ENCODE measurements around the gene CDKN2A. TPM values are rescaled to one million over a fixed set of nuclear protein-coding genes. Genes with fewer than 3 reads are reported as not detected.

Gene CDKN2A
- total RNA-seq, 2 donors from 2014 or later = 6.2 TPM; not detected in 1

DNA sequence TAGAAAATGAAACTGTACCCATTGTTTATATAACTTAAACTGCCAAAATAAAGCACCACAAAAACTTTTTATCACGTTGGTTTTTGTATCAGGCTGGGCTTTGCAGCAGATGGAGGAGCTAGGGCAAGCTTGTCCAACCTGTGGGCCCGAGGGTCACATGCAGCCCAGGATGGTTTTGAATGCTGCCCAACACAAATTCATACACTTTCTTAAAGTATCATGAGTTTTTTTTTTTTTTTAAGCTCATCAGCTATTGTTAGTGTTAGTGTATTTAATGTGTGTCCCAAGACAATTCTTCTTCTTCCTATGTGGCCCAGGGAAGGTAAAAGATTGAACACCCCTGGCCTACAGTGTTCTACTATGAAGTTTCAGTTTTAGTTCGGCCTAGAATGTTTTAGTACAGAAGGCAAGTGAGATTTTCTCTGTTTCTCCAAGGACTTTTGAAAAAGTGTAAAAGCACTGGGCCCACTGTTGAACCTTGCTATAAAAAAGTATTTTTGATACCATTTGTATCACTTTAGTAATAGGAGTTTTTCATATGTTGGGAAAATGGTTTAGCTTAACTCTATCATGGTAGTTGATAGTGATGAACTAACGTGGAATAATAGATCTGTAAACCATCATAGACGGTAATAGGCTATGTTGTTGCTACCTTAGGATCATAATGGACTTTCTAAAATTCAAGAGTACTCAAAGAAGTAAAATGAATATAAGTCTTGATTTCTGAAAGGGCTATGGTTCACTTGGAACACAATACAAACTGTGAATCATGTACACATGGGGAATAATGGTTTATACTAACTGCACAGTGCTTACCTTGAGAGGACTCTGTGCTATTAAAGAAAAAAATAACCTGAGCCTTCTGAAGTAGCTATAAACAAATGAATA is 2.9 kb downstream of the CDKN2A start:
- ATAC-seq = no peak
- no peak for DNase-seq
- WGBS, 2 donors = 84 to 85% methylated on average over 5 of the region's 5 CpGs
- Histone ChIP-seq H3K36me3 (replicated peaks in 1 of 2; ENCODE audit: insufficient read depth in 1 of 2, low read depth in 2 of 2) (no peaks in the 10 kb centered on the region), H3K9me3 (no peaks in the 10 kb centered on the region), H3K27me3 (peaks cover 0 to 20% of the 10 kb centered on the region in 2 donors), H3K4me3 (no peak overlapping the region), H3K27ac (no peak overlapping the region), H3K4me1 (peaks cover 17% of the 10 kb centered on the region)
- no peak for TF ChIP-seq POLR2A (IDR thresholded peaks at IDR 0.05)
- TF ChIP-seq, protein P1, sequence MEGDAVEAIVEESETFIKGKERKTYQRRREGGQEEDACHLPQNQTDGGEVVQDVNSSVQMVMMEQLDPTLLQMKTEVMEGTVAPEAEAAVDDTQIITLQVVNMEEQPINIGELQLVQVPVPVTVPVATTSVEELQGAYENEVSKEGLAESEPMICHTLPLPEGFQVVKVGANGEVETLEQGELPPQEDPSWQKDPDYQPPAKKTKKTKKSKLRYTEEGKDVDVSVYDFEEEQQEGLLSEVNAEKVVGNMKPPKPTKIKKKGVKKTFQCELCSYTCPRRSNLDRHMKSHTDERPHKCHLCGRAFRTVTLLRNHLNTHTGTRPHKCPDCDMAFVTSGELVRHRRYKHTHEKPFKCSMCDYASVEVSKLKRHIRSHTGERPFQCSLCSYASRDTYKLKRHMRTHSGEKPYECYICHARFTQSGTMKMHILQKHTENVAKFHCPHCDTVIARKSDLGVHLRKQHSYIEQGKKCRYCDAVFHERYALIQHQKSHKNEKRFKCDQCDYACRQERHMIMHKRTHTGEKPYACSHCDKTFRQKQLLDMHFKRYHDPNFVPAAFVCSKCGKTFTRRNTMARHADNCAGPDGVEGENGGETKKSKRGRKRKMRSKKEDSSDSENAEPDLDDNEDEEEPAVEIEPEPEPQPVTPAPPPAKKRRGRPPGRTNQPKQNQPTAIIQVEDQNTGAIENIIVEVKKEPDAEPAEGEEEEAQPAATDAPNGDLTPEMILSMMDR (IDR thresholded peaks at IDR 0.05) = no peak
- intact Hi-C loops (cut with DNase I) = loop anchor here (5.0 to 10.0 kb wide), 2 partner anchors 57 to 174 kb away; no protein-coding TSS in a partner anchor

DNA sequence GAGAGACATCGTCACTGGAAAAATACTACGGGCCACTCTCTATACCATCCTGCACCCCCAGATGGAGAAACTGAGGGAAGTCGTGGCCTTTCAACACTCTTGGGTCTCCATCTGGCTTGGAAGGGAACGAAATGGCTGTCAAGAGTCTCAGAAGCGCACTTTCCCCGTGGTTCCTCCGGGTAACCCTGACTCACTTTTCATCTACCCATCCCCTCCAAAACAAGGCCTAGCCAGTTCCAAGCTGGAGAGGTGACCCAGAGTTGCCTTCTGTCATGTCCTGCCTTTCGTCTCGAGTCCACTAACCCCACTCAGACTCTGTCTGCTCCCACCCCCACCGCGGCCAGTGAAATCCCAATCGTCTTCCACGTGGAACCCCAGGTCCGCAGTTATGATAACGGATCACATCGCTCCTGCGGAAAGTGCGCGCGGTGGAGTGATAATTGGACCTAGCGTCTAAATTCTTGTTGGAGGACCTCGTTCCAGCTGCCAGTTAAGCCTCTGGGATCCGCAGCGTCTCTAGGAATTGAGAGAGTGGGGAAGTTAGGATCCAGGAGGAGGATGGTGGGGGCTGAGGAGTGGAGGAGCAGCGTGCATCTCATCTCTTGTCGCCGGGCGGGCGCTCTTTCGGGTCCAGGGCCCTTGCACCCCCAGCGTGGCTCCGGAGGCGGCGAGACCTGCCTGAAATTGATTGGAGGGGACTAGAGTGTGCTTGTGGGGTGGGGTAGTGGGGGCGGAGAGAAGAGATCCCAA is 4.6 kb downstream of the CDKN2A start:
- 11 to 14% methylated on average over 31 to 35 of the region's 35 CpGs for whole genome bisulfite sequencing, 2 donors
- ATAC-seq (no peak), DNase-seq (no peak)
- H3K27ac ChIP-seq = no peak overlapping the region
- peaks cover 10% of the 10 kb centered on the region for H3K4me1 ChIP-seq
- H3K9me3 ChIP-seq = no peaks in the 10 kb centered on the region
- intact Hi-C loops (cut with DNase I) = loop anchor here (5.0 to 10.0 kb wide), 2 partner anchors 55 to 172 kb away; no protein-coding TSS in a partner anchor
- H3K4me3 ChIP-seq = no peak overlapping the region
- no peaks in the 10 kb centered on the region for H3K36me3 ChIP-seq (replicated peaks in 1 of 2; ENCODE audit: insufficient read depth in 1 of 2, low read depth in 2 of 2)
- TF ChIP-seq POLR2A (IDR thresholded peaks at IDR 0.05) = no peak
- peaks cover 0 to 20% of the 10 kb centered on the region in 2 donors for H3K27me3 ChIP-seq

- intact Hi-C loops (cut with DNase I) = no loop called here
- TF ChIP-seq, protein P1 (IDR thresholded peaks at IDR 0.05) = no peak
- DNase-seq (no peak), ATAC-seq (no peak)
- Histone ChIP-seq H3K4me1 (peaks cover under 1% of the 10 kb centered on the region), H3K27ac (no peak overlapping the region), H3K27me3 (peaks cover 0 to 20% of the 10 kb centered on the region in 2 donors), H3K36me3 (replicated peaks in 1 of 2; ENCODE audit: insufficient read depth in 1 of 2, low read depth in 2 of 2) (no peaks in the 10 kb centered on the region), H3K4me3 (no peak overlapping the region), H3K9me3 (no peaks in the 10 kb centered on the region)
- WGBS, 2 donors = 25 to 39% methylated on average over 9 of the region's 9 CpGs
Measured at GRCh38 chr9:21988056-21988990, 5.9 kb downstream of the CDKN2A start.

- Histone ChIP-seq H3K27ac (no peak overlapping the region), H3K36me3 (replicated peaks in 1 of 2; ENCODE audit: insufficient read depth in 1 of 2, low read depth in 2 of 2) (no peaks in the 10 kb centered on the region), H3K4me1 (no peaks in the 10 kb centered on the region), H3K27me3 (peaks cover 0 to 24% of the 10 kb centered on the region in 2 donors), H3K9me3 (no peaks in the 10 kb centered on the region), H3K4me3 (no peak overlapping the region)
- ATAC-seq (no peak), DNase-seq (no peak)
- TF ChIP-seq, protein P1 (IDR thresholded peaks at IDR 0.05) = no peak
- no peak for TF ChIP-seq POLR2A (IDR thresholded peaks at IDR 0.05)
- WGBS, 2 donors = 67 to 75% methylated on average over 5 of the region's 5 CpGs
- intact Hi-C loops (cut with DNase I) = no loop called here
Measured at GRCh38 chr9:21985964-21986667, 8.1 kb downstream of the CDKN2A start.
